Measurements from ENCODE around the gene ZDHHC18.
A peak's percentile ranks its signal among the peaks of the same experiment; 100 is the strongest.

ZDHHC18 gene

GRCh38 chr1:26848941-26849774, 22.7 kb downstream of the ZDHHC18 start:
- no peaks in the 10 kb centered on the region for H3K4me1 ChIP-seq (ENCODE audit: low read length)
- no peak overlapping the region for H3K27ac ChIP-seq (ENCODE audit: low read length)
- H3K9ac ChIP-seq (ENCODE audit: low read length): no peak overlapping the region
- peaks cover 18% of the 10 kb centered on the region for H3K36me3 ChIP-seq (replicated peaks; ENCODE audit: low read depth, low read length)
- no peaks in the 10 kb centered on the region for H3K9me3 ChIP-seq (ENCODE audit: insufficient read depth, low read length)
- H3K4me3 ChIP-seq (ENCODE audit: low read length): no peak overlapping the region
- H4K20me1 ChIP-seq (ENCODE audit: insufficient read depth, low read length): no peaks in the 10 kb centered on the region
- 0 out of 2 replicates have a peak, but pooled peaks cover 5% of the 10 kb centered on the region for H3K79me2 ChIP-seq (ENCODE audit: low read length)
- H3K4me2 ChIP-seq (ENCODE audit: low read length): no peak overlapping the region
- no peak overlapping the region for H2AFZ ChIP-seq (ENCODE audit: low read depth, low read length)
- TF ChIP-seq CTCF (IDR thresholded peaks at IDR 0.05; ENCODE audit: low read depth, low read length) (no peak), EZH2phosphoT487 (IDR thresholded peaks at IDR 0.05; ENCODE audit: low read depth) (no peak)
- no peaks in the 10 kb centered on the region for H3K27me3 ChIP-seq (ENCODE audit: low read depth, low read length)

GRCh38 chr1:26851106-26851684, 24.7 kb downstream of the ZDHHC18 start:
- no peak for TF ChIP-seq EZH2phosphoT487 (IDR thresholded peaks at IDR 0.05; ENCODE audit: low read depth)
- peak; percentile 6; the same call in 1 of the 2 replicates for TF ChIP-seq CTCF (IDR thresholded peaks at IDR 0.05; ENCODE audit: low read depth, low read length)
- no peaks in the 10 kb centered on the region for H3K4me1 ChIP-seq (ENCODE audit: low read length)
- no peaks in the 10 kb centered on the region for H3K9me3 ChIP-seq (ENCODE audit: insufficient read depth, low read length)
- H3K4me3 ChIP-seq (ENCODE audit: low read length): no peak overlapping the region
- no peaks in the 10 kb centered on the region for H3K27me3 ChIP-seq (ENCODE audit: low read depth, low read length)
- no peak overlapping the region for H3K9ac ChIP-seq (ENCODE audit: low read length)
- no peak overlapping the region for H2AFZ ChIP-seq (ENCODE audit: low read depth, low read length)
- no peak overlapping the region for H3K4me2 ChIP-seq (ENCODE audit: low read length)
- H3K27ac ChIP-seq (ENCODE audit: low read length): no peak overlapping the region
- H3K36me3 ChIP-seq (replicated peaks; ENCODE audit: low read depth, low read length): peaks cover 25% of the 10 kb centered on the region
- no peaks in the 10 kb centered on the region for H4K20me1 ChIP-seq (ENCODE audit: insufficient read depth, low read length)
- H3K79me2 ChIP-seq (ENCODE audit: low read length): no peaks in the 10 kb centered on the region

GRCh38 chr1:26852701-26853100, 26.2 kb downstream of the ZDHHC18 start:
- no peak overlapping the region for H2AFZ ChIP-seq (ENCODE audit: low read depth, low read length)
- no peak overlapping the region for H3K27ac ChIP-seq (ENCODE audit: low read length)
- no peaks in the 10 kb centered on the region for H4K20me1 ChIP-seq (ENCODE audit: insufficient read depth, low read length)
- no peaks in the 10 kb centered on the region for H3K79me2 ChIP-seq (ENCODE audit: low read length)
- H3K9ac ChIP-seq (ENCODE audit: low read length): no peak overlapping the region
- no peaks in the 10 kb centered on the region for H3K9me3 ChIP-seq (ENCODE audit: insufficient read depth, low read length)
- no peaks in the 10 kb centered on the region for H3K4me1 ChIP-seq (ENCODE audit: low read length)
- no peak overlapping the region for H3K4me2 ChIP-seq (ENCODE audit: low read length)
- TF ChIP-seq EZH2phosphoT487 (IDR thresholded peaks at IDR 0.05; ENCODE audit: low read depth) (no peak), CTCF (IDR thresholded peaks at IDR 0.05; ENCODE audit: low read depth, low read length) (no peak)
- H3K36me3 ChIP-seq (replicated peaks; ENCODE audit: low read depth, low read length): peaks cover 26% of the 10 kb centered on the region
- no peaks in the 10 kb centered on the region for H3K27me3 ChIP-seq (ENCODE audit: low read depth, low read length)
- no peak overlapping the region for H3K4me3 ChIP-seq (ENCODE audit: low read length)

GRCh38 chr1:26853156-26853555, 26.7 kb downstream of the ZDHHC18 start:
- Histone ChIP-seq H3K36me3 (replicated peaks; ENCODE audit: low read depth, low read length) (peaks cover 26% of the 10 kb centered on the region), H3K27ac (ENCODE audit: low read length) (no peak overlapping the region), H3K4me1 (ENCODE audit: low read length) (no peaks in the 10 kb centered on the region), H2AFZ (ENCODE audit: low read depth, low read length) (no peak overlapping the region), H4K20me1 (ENCODE audit: insufficient read depth, low read length) (no peaks in the 10 kb centered on the region), H3K9ac (ENCODE audit: low read length) (no peak overlapping the region), H3K9me3 (ENCODE audit: insufficient read depth, low read length) (no peaks in the 10 kb centered on the region), H3K4me2 (ENCODE audit: low read length) (no peak overlapping the region), H3K4me3 (ENCODE audit: low read length) (no peak overlapping the region), H3K27me3 (ENCODE audit: low read depth, low read length) (no peaks in the 10 kb centered on the region), H3K79me2 (ENCODE audit: low read length) (no peaks in the 10 kb centered on the region)
- peak; percentile 63 for TF ChIP-seq CTCF (IDR thresholded peaks at IDR 0.05; ENCODE audit: low read depth, low read length)
- no peak for TF ChIP-seq EZH2phosphoT487 (IDR thresholded peaks at IDR 0.05; ENCODE audit: low read depth)

Data from OCI-LY3 (cell line).